HCT116 (cell line): ENCODE data around the gene DZIP1L. TPM values are rescaled to one million over a fixed set of nuclear protein-coding genes. Genes with fewer than 3 reads are reported as not detected.

Experiments used
- ATAC-seq: fragments of 200-7000 bp; cut with Tn5 transposase; 2 replicates; pipeline ENCODE4 v1.9.1; 2020; ENCODE audit warnings: mild to moderate bottlenecking, moderate library complexity
- BruUV-seq: library from RNA; stranded (reverse); fragments of 400-500 nt; replicated peaks from 2 replicates; lab custom pipeline; 2021; lab: Mats Ljungman, UMichigan
- CTCF ChIA-PET: fragments of 300-600 bp; sonication (Branson Sonifier 250); formaldehyde crosslinking; loops from one replicate; lab custom pipeline; 2021; ENCODE audit warnings: antibody characterized with exemption; lab: Charles Lee
- POLR2A ChIA-PET: fragments of 300-600, 350-600 bp; sonication (Branson Sonifier 250); formaldehyde crosslinking; loops from one replicate; lab custom pipeline; 2021; ENCODE audit warnings: antibody characterized with exemption; lab: Charles Lee
- RAD21 ChIA-PET, 2 experiments: fragments of 300-600 bp; sonication (Branson Sonifier 250); formaldehyde crosslinking; loops; one replicate each; lab custom pipeline; 2023; ENCODE audit warnings: low total read pairs in 2 of 2; ENCODE audit not compliant: uncharacterized antibody in 2 of 2, unreplicated experiment in 2 of 2, low non-redundant PET in 1 of 2; lab: Charles Lee
- DNase-seq: peaks from one replicate; pipeline ENCODE4 v3.0.0-alpha.2; 2010; ENCODE audit warnings: low read depth, low spot score
- H2AFZ ChIP-seq: fragments of 200-600 bp; shearing (Covaris generic), sonication (generic); 2 replicates; pipeline ENCODE4 v1.6.1; 2017; ENCODE audit warnings: low read depth, mixed run types, mixed read lengths, antibody characterized with exemption, low read length; ENCODE audit not compliant: poor library complexity, severe bottlenecking
- H3K27ac ChIP-seq: 2 replicates; pipeline ENCODE4 v1.5.1; 2012; ENCODE audit warnings: low read depth, low read length
- H3K27me3 ChIP-seq: fragments of 200-600 bp; sonication (generic); 2 replicates; pipeline ENCODE4 v1.6.1; 2016; ENCODE audit warnings: mixed run types, low read length, mixed read lengths; ENCODE audit not compliant: insufficient read depth
- H3K36me3 ChIP-seq, 2 experiments: fragments of 200-500 bp in 1 of 2; fragments of 200-600 bp in 1 of 2; sonication (Bioruptor generic) in 1 of 2; sonication (generic) in 1 of 2; 2 replicates each; pipeline versions ENCODE4 v1.5.1 to v1.6.1; 2014 to 2016; ENCODE audit warnings: low read length in 2 of 2, inconsistent platforms in 1 of 2, mixed read lengths in 1 of 2, mixed run types in 1 of 2; ENCODE audit not compliant: insufficient read depth in 2 of 2, control insufficient read depth in 1 of 2
- H3K4me1 ChIP-seq, 2 experiments: fragments of 200-600 bp in 1 of 2; sonication (generic) in 1 of 2; 2 replicates each; pipeline versions ENCODE4 v1.5.1 to v1.6.1; 2012 to 2017; ENCODE audit warnings: low read length in 2 of 2, inconsistent platforms in 1 of 2, mild to moderate bottlenecking in 1 of 2, mixed read lengths in 1 of 2, mixed run types in 1 of 2, moderate library complexity in 1 of 2; ENCODE audit not compliant: insufficient read depth in 2 of 2, control insufficient read depth in 1 of 2
- H3K4me2 ChIP-seq: fragments of 200-600 bp; sonication (generic); 2 replicates; pipeline ENCODE4 v1.6.1; 2017; ENCODE audit warnings: mixed run types, low read length, mixed read lengths
- H3K4me3 ChIP-seq, 2 experiments: fragments of 200-600 bp in 1 of 2; sonication (generic) in 1 of 2; replicated peaks in 1 of 2; 2 replicates each; pipeline ENCODE4 v1.5.1; 2011 to 2016; ENCODE audit warnings: low read length in 2 of 2, control low read depth in 1 of 2, low read depth in 1 of 2, mild to moderate bottlenecking in 1 of 2, mixed read lengths in 1 of 2, mixed run types in 1 of 2
- H3K79me2 ChIP-seq: fragments of 200-600 bp; sonication (generic); 2 replicates; pipeline ENCODE4 v1.6.1; 2017; ENCODE audit warnings: mild to moderate bottlenecking, mixed run types, low read length, moderate library complexity, mixed read lengths; ENCODE audit not compliant: insufficient read depth
- H3K9ac ChIP-seq: fragments of 200-600 bp; sonication (generic); 2 replicates; pipeline ENCODE4 v1.6.1; 2016; ENCODE audit warnings: low read length, mixed read lengths
- H3K9me2 ChIP-seq: fragments of 200-600 bp; sonication (generic), shearing (Covaris generic); 2 replicates; pipeline ENCODE4 v1.6.1; 2017; ENCODE audit warnings: mixed run types, mild to moderate bottlenecking, moderate library complexity; ENCODE audit not compliant: insufficient read depth
- H3K9me3 ChIP-seq, 2 experiments: fragments of 200-500 bp in 1 of 2; fragments of 200-600 bp in 1 of 2; sonication (Bioruptor generic) in 1 of 2; sonication (generic) in 1 of 2; 2 replicates each; pipeline ENCODE4 v1.6.1; 2014 to 2017; ENCODE audit warnings: low read length in 2 of 2, mixed read lengths in 2 of 2, inconsistent platforms in 1 of 2, low read depth in 1 of 2, mild to moderate bottlenecking in 1 of 2, mixed run types in 1 of 2, moderate library complexity in 1 of 2; ENCODE audit not compliant: control insufficient read depth in 1 of 2, insufficient read depth in 1 of 2
- H4K20me1 ChIP-seq: fragments of 200-600 bp; sonication (generic), shearing (Covaris generic); 2 replicates; pipeline ENCODE4 v1.6.1; 2017; ENCODE audit warnings: mixed run types, mild to moderate bottlenecking, moderate library complexity; ENCODE audit not compliant: insufficient read depth
- CBX3 ChIP-seq: IDR thresholded peaks from 2 replicates; pipeline ENCODE4 v1.6.1; 2012; ENCODE audit warnings: low read depth
- ELF1 ChIP-seq: IDR thresholded peaks from 2 replicates; pipeline ENCODE4 v1.6.1; 2012; ENCODE audit warnings: low read depth, borderline replicate concordance
- EZH2 ChIP-seq: fragments of 200-600 bp; sonication (generic); IDR thresholded peaks from 2 replicates; pipeline ENCODE4 v1.6.1; 2017; ENCODE audit warnings: antibody characterized with exemption, mixed run types
- EZH2phosphoT487 ChIP-seq: fragments of 200-600 bp; IDR thresholded peaks from 2 replicates; pipeline ENCODE4 v1.6.1; 2018; ENCODE audit warnings: antibody characterized with exemption, borderline replicate concordance
- FOSL1 ChIP-seq: IDR thresholded peaks from 2 replicates; pipeline ENCODE4 v1.6.1; 2012; ENCODE audit warnings: low read depth
- POLR2A ChIP-seq: IDR thresholded peaks from 2 replicates; pipeline ENCODE4 v1.7.0; 2011; ENCODE audit warnings: borderline replicate concordance; ENCODE audit not compliant: insufficient read depth, insufficient read length; ENCODE audit errors: extremely low read depth
- POLR2AphosphoS5 ChIP-seq: IDR thresholded peaks from 2 replicates; pipeline ENCODE4 v1.6.1; 2011; ENCODE audit warnings: mild to moderate bottlenecking, low read depth, low read length, moderate library complexity
- RAD21 ChIP-seq: IDR thresholded peaks from 2 replicates; pipeline ENCODE4 v1.6.1; 2012; ENCODE audit warnings: low read depth, mild to moderate bottlenecking
- SIN3A ChIP-seq: IDR thresholded peaks from 2 replicates; pipeline ENCODE4 v1.6.1; 2012; ENCODE audit warnings: low read depth
- SP1 ChIP-seq: IDR thresholded peaks from 2 replicates; pipeline ENCODE4 v1.6.1; 2012; ENCODE audit warnings: low read depth
- TCF7L2 ChIP-seq: IDR thresholded peaks from 2 replicates; pipeline ENCODE4 v1.7.0; 2011; ENCODE audit warnings: borderline replicate concordance, inconsistent platforms; ENCODE audit not compliant: insufficient read depth, insufficient read length; ENCODE audit errors: extremely low read depth
- intact Hi-C: fragments of 100-400 bp; cut with micrococcal nuclease; formaldehyde crosslinking; loops from 2 replicates; pipeline ENCODE4 v1.10.0; 2022
- total RNA-seq: library from RNA; stranded (reverse); gene quantifications from one replicate; pipeline ENCODE4 v1.2.1, GENCODE V29; 2021; ENCODE audit not compliant: unreplicated experiment
- TF ChIP-seq, protein P1 (sequence below): IDR thresholded peaks from 2 replicates; pipeline ENCODE4 v1.6.1; 2012
- TF ChIP-seq, protein P2 (sequence below): IDR thresholded peaks from 2 replicates; pipeline ENCODE4 v1.6.1; 2012; ENCODE audit warnings: low read depth
- TF ChIP-seq, protein P3 (sequence below), 3 experiments: fragments of 200-600 bp in 1 of 3; sonication (generic) in 1 of 3; IDR thresholded peaks in 2 of 3; conservative IDR thresholded peaks in 1 of 3; 2 replicates each; pipeline ENCODE4 v1.5.1; 2012 to 2017; ENCODE audit warnings: low read depth in 2 of 3, low read length in 2 of 3, antibody characterized with exemption in 1 of 3, borderline replicate concordance in 1 of 3, control low read depth in 1 of 3, mild to moderate bottlenecking in 1 of 3, mixed read lengths in 1 of 3, mixed run types in 1 of 3, moderate library complexity in 1 of 3; ENCODE audit not compliant: insufficient read depth in 1 of 3
- TF ChIP-seq, protein P4 (sequence below): IDR thresholded peaks from 2 replicates; pipeline ENCODE4 v1.6.1; 2011; ENCODE audit warnings: mild to moderate bottlenecking, low read length, moderate library complexity; ENCODE audit not compliant: insufficient replicate concordance; ENCODE audit errors: extremely low read depth

DZIP1L gene
- total RNA-seq, 1 experiment from 2014 or later: 9.6 TPM

DNA sequence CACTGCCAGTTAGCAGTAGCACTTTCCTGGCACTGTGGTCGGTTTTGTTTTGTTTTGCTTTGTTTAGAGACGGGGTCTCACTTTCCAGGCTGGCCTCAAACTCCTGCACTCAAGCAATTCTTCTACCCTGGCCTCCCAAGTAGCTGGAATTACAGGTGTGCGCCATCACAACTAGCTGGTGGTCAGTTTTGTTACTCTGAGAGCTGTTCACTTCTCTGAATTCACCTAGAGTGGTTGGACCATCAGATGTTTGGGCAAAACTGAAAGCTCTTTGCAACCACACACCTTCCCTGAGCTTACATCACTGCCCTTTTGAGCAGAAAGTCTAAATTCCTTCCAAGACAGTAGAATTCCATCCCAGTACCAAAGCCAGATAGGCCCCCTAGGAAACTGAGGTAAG lies 82.8 kb downstream of the DZIP1L start (continued):
- no peak for TF ChIP-seq POLR2AphosphoS5

DNA sequence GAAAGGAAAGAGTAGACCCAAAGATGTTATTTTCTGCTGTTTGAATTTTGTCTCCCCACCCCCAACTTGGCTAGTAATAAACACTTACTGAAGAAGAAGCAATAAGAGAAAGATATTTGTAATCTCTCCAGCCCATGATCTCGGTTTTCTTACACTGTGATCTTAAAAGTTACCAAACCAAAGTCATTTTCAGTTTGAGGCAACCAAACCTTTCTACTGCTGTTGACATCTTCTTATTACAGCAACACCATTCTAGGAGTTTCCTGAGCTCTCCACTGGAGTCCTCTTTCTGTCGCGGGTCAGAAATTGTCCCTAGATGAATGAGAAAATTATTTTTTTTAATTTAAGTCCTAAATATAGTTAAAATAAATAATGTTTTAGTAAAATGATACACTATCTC lies 83.9 kb downstream of the DZIP1L start:
- no peaks in the 10 kb centered on the region for H3K9me3 ChIP-seq
- H3K79me2 ChIP-seq: no peaks in the 10 kb centered on the region
- no peak for TF ChIP-seq TCF7L2
- no peak for TF ChIP-seq ELF1
- no peak for TF ChIP-seq SIN3A
- no peak for TF ChIP-seq EZH2
- TF ChIP-seq, protein P1, sequence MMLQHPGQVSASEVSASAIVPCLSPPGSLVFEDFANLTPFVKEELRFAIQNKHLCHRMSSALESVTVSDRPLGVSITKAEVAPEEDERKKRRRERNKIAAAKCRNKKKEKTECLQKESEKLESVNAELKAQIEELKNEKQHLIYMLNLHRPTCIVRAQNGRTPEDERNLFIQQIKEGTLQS: no peak
- TF ChIP-seq, protein P2, sequence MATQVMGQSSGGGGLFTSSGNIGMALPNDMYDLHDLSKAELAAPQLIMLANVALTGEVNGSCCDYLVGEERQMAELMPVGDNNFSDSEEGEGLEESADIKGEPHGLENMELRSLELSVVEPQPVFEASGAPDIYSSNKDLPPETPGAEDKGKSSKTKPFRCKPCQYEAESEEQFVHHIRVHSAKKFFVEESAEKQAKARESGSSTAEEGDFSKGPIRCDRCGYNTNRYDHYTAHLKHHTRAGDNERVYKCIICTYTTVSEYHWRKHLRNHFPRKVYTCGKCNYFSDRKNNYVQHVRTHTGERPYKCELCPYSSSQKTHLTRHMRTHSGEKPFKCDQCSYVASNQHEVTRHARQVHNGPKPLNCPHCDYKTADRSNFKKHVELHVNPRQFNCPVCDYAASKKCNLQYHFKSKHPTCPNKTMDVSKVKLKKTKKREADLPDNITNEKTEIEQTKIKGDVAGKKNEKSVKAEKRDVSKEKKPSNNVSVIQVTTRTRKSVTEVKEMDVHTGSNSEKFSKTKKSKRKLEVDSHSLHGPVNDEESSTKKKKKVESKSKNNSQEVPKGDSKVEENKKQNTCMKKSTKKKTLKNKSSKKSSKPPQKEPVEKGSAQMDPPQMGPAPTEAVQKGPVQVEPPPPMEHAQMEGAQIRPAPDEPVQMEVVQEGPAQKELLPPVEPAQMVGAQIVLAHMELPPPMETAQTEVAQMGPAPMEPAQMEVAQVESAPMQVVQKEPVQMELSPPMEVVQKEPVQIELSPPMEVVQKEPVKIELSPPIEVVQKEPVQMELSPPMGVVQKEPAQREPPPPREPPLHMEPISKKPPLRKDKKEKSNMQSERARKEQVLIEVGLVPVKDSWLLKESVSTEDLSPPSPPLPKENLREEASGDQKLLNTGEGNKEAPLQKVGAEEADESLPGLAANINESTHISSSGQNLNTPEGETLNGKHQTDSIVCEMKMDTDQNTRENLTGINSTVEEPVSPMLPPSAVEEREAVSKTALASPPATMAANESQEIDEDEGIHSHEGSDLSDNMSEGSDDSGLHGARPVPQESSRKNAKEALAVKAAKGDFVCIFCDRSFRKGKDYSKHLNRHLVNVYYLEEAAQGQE: no peak
- no peak for TF ChIP-seq RAD21
- TF ChIP-seq, protein P3, sequence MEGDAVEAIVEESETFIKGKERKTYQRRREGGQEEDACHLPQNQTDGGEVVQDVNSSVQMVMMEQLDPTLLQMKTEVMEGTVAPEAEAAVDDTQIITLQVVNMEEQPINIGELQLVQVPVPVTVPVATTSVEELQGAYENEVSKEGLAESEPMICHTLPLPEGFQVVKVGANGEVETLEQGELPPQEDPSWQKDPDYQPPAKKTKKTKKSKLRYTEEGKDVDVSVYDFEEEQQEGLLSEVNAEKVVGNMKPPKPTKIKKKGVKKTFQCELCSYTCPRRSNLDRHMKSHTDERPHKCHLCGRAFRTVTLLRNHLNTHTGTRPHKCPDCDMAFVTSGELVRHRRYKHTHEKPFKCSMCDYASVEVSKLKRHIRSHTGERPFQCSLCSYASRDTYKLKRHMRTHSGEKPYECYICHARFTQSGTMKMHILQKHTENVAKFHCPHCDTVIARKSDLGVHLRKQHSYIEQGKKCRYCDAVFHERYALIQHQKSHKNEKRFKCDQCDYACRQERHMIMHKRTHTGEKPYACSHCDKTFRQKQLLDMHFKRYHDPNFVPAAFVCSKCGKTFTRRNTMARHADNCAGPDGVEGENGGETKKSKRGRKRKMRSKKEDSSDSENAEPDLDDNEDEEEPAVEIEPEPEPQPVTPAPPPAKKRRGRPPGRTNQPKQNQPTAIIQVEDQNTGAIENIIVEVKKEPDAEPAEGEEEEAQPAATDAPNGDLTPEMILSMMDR (IDR thresholded peaks at IDR 0.05 in 2 of 3, conservative IDR thresholded peaks at IDR 0.05 in 1 of 3; ENCODE audit: borderline replicate concordance in 1 of 3, insufficient read depth in 1 of 3, low read depth in 2 of 3, low read length in 2 of 3): no peak
- no peak for TF ChIP-seq FOSL1
- TF ChIP-seq, protein P4, sequence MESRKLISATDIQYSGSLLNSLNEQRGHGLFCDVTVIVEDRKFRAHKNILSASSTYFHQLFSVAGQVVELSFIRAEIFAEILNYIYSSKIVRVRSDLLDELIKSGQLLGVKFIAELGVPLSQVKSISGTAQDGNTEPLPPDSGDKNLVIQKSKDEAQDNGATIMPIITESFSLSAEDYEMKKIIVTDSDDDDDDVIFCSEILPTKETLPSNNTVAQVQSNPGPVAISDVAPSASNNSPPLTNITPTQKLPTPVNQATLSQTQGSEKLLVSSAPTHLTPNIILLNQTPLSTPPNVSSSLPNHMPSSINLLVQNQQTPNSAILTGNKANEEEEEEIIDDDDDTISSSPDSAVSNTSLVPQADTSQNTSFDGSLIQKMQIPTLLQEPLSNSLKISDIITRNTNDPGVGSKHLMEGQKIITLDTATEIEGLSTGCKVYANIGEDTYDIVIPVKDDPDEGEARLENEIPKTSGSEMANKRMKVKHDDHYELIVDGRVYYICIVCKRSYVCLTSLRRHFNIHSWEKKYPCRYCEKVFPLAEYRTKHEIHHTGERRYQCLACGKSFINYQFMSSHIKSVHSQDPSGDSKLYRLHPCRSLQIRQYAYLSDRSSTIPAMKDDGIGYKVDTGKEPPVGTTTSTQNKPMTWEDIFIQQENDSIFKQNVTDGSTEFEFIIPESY: no peak
- no peak for TF ChIP-seq POLR2AphosphoS5
- TF ChIP-seq SP1: no peak
- no peak for TF ChIP-seq EZH2phosphoT487
- TF ChIP-seq CBX3: no peak
- no peak for TF ChIP-seq POLR2A
- ATAC-seq (no peak), DNase-seq (no peak)
- RAD21 ChIA-PET: no interaction called here
- H3K36me3 ChIP-seq: no peaks in the 10 kb centered on the region
- H3K27me3 ChIP-seq: no peaks in the 10 kb centered on the region
- H3K9me2 ChIP-seq: no peaks in the 10 kb centered on the region
- no peak overlapping the region for H3K4me2 ChIP-seq
- intact Hi-C loops: no loop called here
- POLR2A ChIA-PET: no interaction called here
- no peaks in the 10 kb centered on the region for H4K20me1 ChIP-seq
- no peak overlapping the region for H3K9ac ChIP-seq
- H2AFZ ChIP-seq: no peak overlapping the region
- H3K4me1 ChIP-seq: peaks cover 0 to 5% of the 10 kb centered on the region in 2 experiments; a peak in 1 of 4 replicates
- CTCF ChIA-PET: no interaction called here
- H3K27ac ChIP-seq: no peak overlapping the region
- no TSS peak for BruUV-seq
- H3K4me3 ChIP-seq: no peak overlapping the region
